Calu3 (cell line): ENCODE results near the gene SOHLH1. TPM values are rescaled to one million over a fixed set of nuclear protein-coding genes. Genes with fewer than 3 reads are reported as not detected.

Experiments
- BruUV-seq: library from RNA; stranded (reverse); fragments of 400-500 nt; replicated peaks from 2 replicates; lab custom pipeline; 2021; lab: Mats Ljungman, UMichigan
- CTCF ChIA-PET: fragments of 300-600 bp; sonication (Branson Sonifier 250); formaldehyde crosslinking; loops from one replicate; lab custom pipeline; 2022; ENCODE audit warnings: antibody characterized with exemption; lab: Charles Lee
- DNase-seq: peaks from one replicate; pipeline ENCODE4 v3.0.0; 2022
- H3K27ac Mint-ChIP-seq: one replicate; pipeline ENCODE4 v1.8.0; 2022; ENCODE audit warnings: mixed read lengths; ENCODE audit not compliant: unreplicated experiment
- H3K27me3 Mint-ChIP-seq: one replicate; pipeline ENCODE4 v1.8.0; 2022; ENCODE audit warnings: mixed read lengths; ENCODE audit not compliant: unreplicated experiment
- H3K36me3 Mint-ChIP-seq: one replicate; pipeline ENCODE4 v1.8.0; 2022; ENCODE audit warnings: mild to moderate bottlenecking, moderate library complexity, mixed read lengths; ENCODE audit not compliant: insufficient read depth, unreplicated experiment
- H3K4me1 Mint-ChIP-seq: one replicate; pipeline ENCODE4 v1.8.0; 2022; ENCODE audit warnings: mild to moderate bottlenecking, low read depth, mixed read lengths; ENCODE audit not compliant: unreplicated experiment
- H3K4me3 Mint-ChIP-seq: one replicate; pipeline ENCODE4 v1.8.0; 2022; ENCODE audit warnings: mild to moderate bottlenecking, low read depth, moderate library complexity, mixed read lengths; ENCODE audit not compliant: unreplicated experiment
- H3K9me3 Mint-ChIP-seq: one replicate; pipeline ENCODE4 v1.8.0; 2022; ENCODE audit warnings: low read depth, mixed read lengths; ENCODE audit not compliant: unreplicated experiment
- CTCF ChIP-seq: fragments of 200-600 bp; IDR thresholded peaks from one replicate; pipeline ENCODE4 v1.8.0; 2022; ENCODE audit warnings: antibody characterized with exemption; ENCODE audit not compliant: unreplicated experiment
- intact Hi-C: fragments of 100-400 bp; cut with micrococcal nuclease; formaldehyde crosslinking; loops from one replicate; pipeline ENCODE4 v1.10.0; 2022; ENCODE audit not compliant: unreplicated experiment
- total RNA-seq: library from RNA; stranded (reverse); gene quantifications from 2 replicates; pipeline ENCODE4 v1.2.3, GENCODE V29; 2022

The SOHLH1 gene
- total RNA-seq, 1 experiment from 2014 or later = not detected

- Mint-ChIP-seq H3K4me3 (no peak overlapping the region), H3K4me1 (no peaks in the 10 kb centered on the region), H3K27me3 (peaks cover 28% of the 10 kb centered on the region), H3K9me3 (no peaks in the 10 kb centered on the region), H3K36me3 (no peaks in the 10 kb centered on the region), H3K27ac (no peak overlapping the region)
- no peak for DNase-seq
- TF ChIP-seq CTCF = no peak
- no TSS peak for BruUV-seq
- intact Hi-C loops = no loop called here
- CTCF ChIA-PET = no interaction called here
These were observed 1.2 kb upstream of the SOHLH1 start for GRCh38 chr9:135700525-135700924.

- Mint-ChIP-seq H3K27me3 (peaks cover 37% of the 10 kb centered on the region), H3K4me3 (no peak overlapping the region), H3K36me3 (no peaks in the 10 kb centered on the region), H3K27ac (no peak overlapping the region), H3K9me3 (no peaks in the 10 kb centered on the region), H3K4me1 (no peaks in the 10 kb centered on the region)
- DNase-seq = no peak
- BruUV-seq = no TSS peak
- intact Hi-C loops = no loop called here
- TF ChIP-seq CTCF = no peak
- CTCF ChIA-PET = no interaction called here
These were observed 514 bp downstream of the SOHLH1 start for GRCh38 chr9:135698767-135699166.

- CTCF ChIA-PET = no interaction called here
- Mint-ChIP-seq H3K9me3 (no peaks in the 10 kb centered on the region), H3K4me3 (no peak overlapping the region), H3K27ac (no peak overlapping the region), H3K4me1 (no peaks in the 10 kb centered on the region), H3K36me3 (no peaks in the 10 kb centered on the region), H3K27me3 (peaks cover 43% of the 10 kb centered on the region)
- DNase-seq = no peak
- BruUV-seq = no TSS peak
- intact Hi-C loops = no loop called here
- no peak for TF ChIP-seq CTCF
These were observed 1.0 kb downstream of the SOHLH1 start for GRCh38 chr9:135698236-135698635.

GRCh38 chr9:135697226-135697625 lies 2.1 kb downstream of the SOHLH1 start:
- no peak for TF ChIP-seq CTCF
- CTCF ChIA-PET = interaction anchor here (0.7 kb wide), 1 partner anchor 15 kb away, joined by 3 read pairs; no protein-coding TSS in a partner anchor
- no TSS peak for BruUV-seq
- Mint-ChIP-seq H3K27ac (no peak overlapping the region), H3K27me3 (peaks cover 47% of the 10 kb centered on the region), H3K9me3 (no peaks in the 10 kb centered on the region), H3K4me3 (no peak overlapping the region), H3K36me3 (no peaks in the 10 kb centered on the region), H3K4me1 (no peaks in the 10 kb centered on the region)
- intact Hi-C loops = no loop called here
- DNase-seq = no peak
